Heart left ventricle (tissue), 13 donors: ENCODE data around the gene ARHGAP30.

Experiments
- POLR2A ChIP-seq, 2 donors: fragments of 450-650 bp; IDR thresholded peaks; one replicate each; pipeline ENCODE4 v1.6.1; 2017; ENCODE audit warnings: antibody characterized with exemption in 2 of 2, mild to moderate bottlenecking in 2 of 2, moderate library complexity in 2 of 2
- TF ChIP-seq, protein P1 (sequence below), 12 donors: fragments of 200-600 bp; sonication (generic) in 4 of 12; IDR thresholded peaks; one replicate each; pipeline versions ENCODE4 v1.5.0 to v1.8.0; 2018 to 2022; ENCODE audit warnings: antibody characterized with exemption in 12 of 12, mild to moderate bottlenecking in 5 of 12
- donor health status: ischemic (EF 13 %, LVEDD 7.1; RV severe dilation, severe dysfunction).
- donor health status: DM: no; HTN: yes; CAD: no.
- donor health status: DM: no; HTN: no; CAD: no.
- donor health status: ischemic (EF 25% LVEDD 6.9; RV normal size, moderate dysfunction).
- donor health status: ischemic (EF 25% LVEDD 5.7; RV mildly dilated, moderate dysfunction).
- donor health status: ischemic (EF 35%, LVEDD 5.7; RV mildly dilated, moderate dysfunction).
- donor health status: nonischemic (EF 11% LVEDD 7.7; RV severe dilation, severe dysfunction).
- donor health status: DM: yes; HTN: yes; CAD: no.
- donor health status: PGD.
- donor health status: ischemic (EF 29% LVEDD 5.4; RV normal size, mild dysfunction).
- donor health status: nonischemic (EF 23%, LVEDD 6.1; RV moderate dilation, normal function).

- TF ChIP-seq, protein P1, sequence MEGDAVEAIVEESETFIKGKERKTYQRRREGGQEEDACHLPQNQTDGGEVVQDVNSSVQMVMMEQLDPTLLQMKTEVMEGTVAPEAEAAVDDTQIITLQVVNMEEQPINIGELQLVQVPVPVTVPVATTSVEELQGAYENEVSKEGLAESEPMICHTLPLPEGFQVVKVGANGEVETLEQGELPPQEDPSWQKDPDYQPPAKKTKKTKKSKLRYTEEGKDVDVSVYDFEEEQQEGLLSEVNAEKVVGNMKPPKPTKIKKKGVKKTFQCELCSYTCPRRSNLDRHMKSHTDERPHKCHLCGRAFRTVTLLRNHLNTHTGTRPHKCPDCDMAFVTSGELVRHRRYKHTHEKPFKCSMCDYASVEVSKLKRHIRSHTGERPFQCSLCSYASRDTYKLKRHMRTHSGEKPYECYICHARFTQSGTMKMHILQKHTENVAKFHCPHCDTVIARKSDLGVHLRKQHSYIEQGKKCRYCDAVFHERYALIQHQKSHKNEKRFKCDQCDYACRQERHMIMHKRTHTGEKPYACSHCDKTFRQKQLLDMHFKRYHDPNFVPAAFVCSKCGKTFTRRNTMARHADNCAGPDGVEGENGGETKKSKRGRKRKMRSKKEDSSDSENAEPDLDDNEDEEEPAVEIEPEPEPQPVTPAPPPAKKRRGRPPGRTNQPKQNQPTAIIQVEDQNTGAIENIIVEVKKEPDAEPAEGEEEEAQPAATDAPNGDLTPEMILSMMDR (IDR thresholded peaks at IDR 0.05) = no peak
- no peak for TF ChIP-seq POLR2A (IDR thresholded peaks at IDR 0.05)
These were observed 24.8 kb upstream of the ARHGAP30 start for GRCh38 chr1:161094481-161094880.
